Measurements from ENCODE around the gene TIGD6. TPM values are rescaled to one million over a fixed set of nuclear protein-coding genes. Genes with fewer than 3 reads are reported as not detected.

TIGD6 gene
- 5.3 TPM for total RNA-seq

DNA sequence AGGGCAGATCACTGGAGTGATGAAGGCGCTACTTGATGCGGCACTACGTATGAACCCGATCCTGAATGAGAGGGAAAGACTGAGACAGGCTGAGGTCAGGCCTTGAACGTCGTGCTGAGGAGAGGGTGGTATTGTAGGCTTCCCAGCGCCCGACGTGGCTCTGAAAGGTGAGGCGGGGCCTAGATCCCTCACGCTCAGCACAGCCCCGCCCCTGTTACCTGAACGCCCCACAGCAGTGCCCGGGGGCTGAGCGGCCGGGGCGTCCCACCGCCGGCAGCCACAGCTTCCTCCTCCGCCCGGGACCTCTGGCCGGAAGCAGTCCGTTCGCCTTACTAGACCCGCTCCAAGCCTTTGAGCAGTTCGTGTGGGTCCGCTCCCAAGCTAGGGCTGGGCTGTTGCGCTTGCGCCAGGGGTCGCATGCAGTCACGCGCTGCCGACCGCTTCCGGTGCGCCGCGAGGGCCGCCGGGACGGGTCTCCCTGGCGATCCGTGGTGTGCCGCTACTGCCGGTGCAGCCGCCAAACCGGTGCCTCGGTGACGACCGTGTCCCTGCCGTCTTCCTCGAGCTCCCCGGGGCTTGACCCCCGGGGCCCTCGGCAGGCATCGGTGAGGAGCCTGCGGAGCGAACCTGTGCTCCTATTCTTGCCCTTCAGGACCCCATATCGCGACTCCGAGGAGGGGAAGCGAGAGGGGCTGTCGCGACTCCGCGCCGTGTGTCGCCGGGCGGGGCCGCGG, at the start of gene TIGD6, which contains the start of gene HMGXB3:
TIGD6 (minus strand) TSS at position 399 of the 734 bp plus-strand sequence. CDS start 4,306 bp downstream, outside the sequence.
HMGXB3 (plus strand) TSS at position 484 of the 734 bp plus-strand sequence. CDS start 4,114 bp downstream, outside the sequence.

GRCh38 chr5:149960272-149961185, 39.9 kb downstream of the TIGD6 start, which contains the start of gene SLC26A2:
Gene SLC26A2 (plus strand): TSS chr5:149960758. CDS start chr5:149977653, 16,895 bp downstream.

DNA sequence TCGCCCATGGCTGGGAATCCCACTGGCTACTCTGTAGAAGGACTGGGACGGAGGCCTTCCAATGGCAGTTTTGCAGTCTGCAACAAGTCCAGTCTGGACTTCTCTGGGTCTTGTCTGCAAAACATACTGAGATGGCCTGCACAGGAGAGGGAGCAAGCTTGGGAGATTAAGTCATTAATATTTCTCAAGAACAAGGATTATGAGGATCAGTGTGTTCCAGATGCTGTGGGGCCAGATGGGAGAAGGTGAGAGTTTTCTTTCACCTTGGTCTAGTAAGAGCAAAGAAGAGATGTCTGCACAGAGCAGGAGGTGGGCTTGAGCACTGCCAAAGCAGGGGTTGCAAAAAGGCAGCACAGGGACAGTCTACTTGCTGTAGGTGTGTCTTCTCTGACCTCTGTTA, 55.8 kb downstream of the TIGD6 start, which contains the start of gene PDE6A:
PDE6A (minus strand) TSS at position 128 of the 400 bp plus-strand sequence; CDS start at position 8, 120 bp downstream.

Other genes starting within 250 kb of the TIGD6 start
- 0.06 TPM for gene PDE6A, start 55.9 kb downstream of the TIGD6 start, total RNA-seq
- gene SLC26A2, start 39.9 kb downstream of the TIGD6 start, total RNA-seq = 15.8 TPM
- gene HMGXB3, start 85 bp upstream of the TIGD6 start, total RNA-seq = 39.6 TPM
- 39.5 TPM for gene CSF1R, start 85.9 kb upstream of the TIGD6 start, total RNA-seq
- 182 TPM for gene PDGFRB, start 155.2 kb upstream of the TIGD6 start, total RNA-seq
- 0.18 TPM for gene CDX1, start 166.1 kb upstream of the TIGD6 start, total RNA-seq
- 0.06 TPM for gene SLC6A7, start 189.4 kb upstream of the TIGD6 start, total RNA-seq